ENCODE results near the gene C1QTNF6.
"Not testable (repeated sequence)": the region's sequence is repeated elsewhere in the genome, so short reads cannot be mapped to it uniquely, and the experiment has no call there.

C1QTNF6 gene

DNA sequence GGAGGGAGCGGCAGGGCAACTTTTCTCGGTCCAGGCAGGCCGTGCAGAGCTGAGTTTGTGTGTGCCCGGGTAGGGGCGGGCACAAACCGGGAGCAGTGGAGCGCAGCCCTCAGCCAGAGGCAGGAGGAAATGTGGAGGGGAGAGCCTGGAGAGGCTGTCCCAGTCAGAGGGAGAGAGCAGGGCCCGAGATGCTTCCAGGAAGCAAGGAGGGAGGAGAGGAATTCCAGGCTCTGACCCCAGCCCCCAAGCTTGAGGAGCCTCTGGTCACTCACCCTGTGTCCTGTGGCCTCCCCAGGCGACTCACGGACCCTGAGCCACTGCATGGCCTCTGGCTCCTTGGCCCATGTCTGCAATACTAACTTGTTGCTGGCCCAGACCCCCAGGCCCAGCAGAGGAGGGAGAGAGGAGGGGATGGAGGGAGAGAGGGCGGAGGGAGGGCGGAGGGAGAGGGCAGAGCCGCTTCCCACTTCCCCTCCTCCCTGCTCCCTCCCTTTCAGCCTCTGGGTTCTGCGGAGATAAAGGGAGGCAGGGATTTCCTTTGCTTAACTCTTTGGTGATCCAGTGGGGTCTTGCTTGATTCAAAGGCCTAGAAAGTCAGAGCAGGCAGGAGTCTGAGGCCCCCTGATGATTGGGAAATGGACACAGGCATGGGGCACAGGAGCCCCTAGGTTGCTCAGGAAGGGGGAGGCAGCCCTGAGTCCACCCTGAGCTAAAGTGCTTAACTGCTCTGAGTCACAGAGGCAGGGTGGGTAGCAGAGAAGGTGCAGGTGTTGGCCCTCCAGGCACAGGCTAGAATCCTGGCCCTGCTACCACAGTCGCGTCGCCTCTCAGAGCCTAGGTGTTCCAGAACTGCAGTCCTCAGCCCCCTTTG is at the start of gene C1QTNF6:
TSS of gene C1QTNF6 (minus strand) at position 357 of the 871 bp plus-strand sequence. CDS start at position 323, 34 bp downstream.
- DNase-seq (ENCODE audit: low read depth in 1 of 2, low spot score in 1 of 2), result peak in 1 of 2 experiments; percentile 47
- in situ Hi-C loops (cut with HindIII; ENCODE audit: low pct_unique_long_range_greater_than_20kb, low sequenced_read_pairs), result no loop called here
- no peak for TF ChIP-seq JUND (IDR thresholded peaks at IDR 0.05; ENCODE audit: low read depth)

DNA sequence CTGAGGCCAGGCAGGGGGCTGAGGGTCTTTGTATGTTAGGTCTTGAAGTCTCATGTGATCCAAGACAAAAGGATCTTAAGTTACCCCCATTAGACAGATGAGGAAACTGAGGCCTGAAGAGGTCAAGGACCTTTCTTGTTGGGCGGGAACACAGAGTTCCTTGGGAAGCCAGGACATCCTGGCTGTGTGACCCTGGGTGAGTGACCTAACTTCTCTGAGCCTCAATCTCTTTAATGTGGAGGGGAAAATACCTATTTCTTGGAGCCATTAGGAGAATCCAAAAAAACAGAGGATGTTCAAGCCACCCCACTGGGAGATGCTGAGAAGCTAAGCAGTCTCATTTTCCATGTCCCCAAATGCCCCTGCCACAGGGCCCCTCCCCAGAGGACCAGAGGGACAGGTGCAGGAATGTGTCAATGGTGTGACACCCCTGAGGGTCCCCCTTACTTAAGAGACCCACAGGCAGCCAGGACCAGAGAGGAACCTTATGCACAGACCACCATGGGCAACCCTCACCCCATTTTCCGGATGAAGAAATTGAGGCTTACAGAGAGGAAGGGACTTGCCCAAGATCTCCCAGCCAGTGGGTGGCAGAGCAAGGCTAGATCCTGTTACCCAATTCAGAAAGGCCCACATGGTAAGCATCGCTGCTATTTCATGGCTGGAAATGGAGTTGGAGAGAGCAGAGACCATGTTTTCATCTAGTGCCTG is 48.0 kb upstream of the C1QTNF6 start:
- in situ Hi-C loops (cut with HindIII; ENCODE audit: low pct_unique_long_range_greater_than_20kb, low sequenced_read_pairs), result no loop called here
- no peak for DNase-seq (ENCODE audit: low read depth in 1 of 2, low spot score in 1 of 2)
- no peak for TF ChIP-seq JUND (IDR thresholded peaks at IDR 0.05; ENCODE audit: low read depth)

DNA sequence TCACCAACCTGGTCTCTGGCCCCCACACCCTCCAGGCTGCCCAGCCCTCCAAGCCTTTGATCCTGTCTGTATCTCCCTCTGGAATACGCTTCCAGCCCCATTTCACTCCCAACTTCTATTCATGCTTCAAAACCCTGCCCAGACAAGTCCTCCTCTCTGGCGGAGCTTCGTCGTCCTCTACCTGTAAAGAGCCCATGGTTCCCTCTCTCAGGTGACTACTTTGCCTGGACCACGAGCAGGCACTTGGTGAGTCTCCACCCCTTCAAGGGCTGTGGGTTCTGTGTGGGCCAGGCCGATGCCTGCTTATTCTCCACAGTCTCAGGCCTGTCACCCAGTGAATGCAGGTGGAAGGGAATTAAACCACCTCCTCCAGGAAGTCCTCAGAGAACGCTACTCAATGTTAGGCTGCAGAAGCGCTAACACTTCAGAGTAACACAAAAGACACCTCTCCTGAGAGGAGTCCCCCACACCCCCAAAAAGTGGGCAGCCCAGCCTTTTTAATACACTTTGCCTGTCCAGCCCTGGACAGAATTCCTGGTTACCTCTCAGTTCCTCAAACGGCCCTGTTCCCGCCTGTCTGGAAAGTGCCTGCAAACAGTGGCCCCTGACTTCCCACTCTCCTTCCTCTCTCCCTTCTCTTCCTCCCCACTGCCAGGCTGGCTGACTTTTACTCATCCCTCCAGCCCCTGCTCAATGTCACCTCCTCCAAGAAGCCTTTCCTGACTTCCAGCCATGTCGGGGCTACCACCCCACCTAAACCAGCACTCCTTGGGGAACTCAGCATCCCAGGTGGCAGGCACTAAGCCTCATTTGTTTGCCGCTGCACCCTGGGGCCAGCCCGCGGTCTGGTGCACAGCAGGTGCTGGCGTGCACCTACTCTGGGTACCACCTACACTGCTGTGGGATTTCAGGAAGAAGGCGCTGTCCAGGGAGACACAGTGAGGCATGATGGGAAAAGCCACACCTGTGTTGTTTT is 47.0 kb upstream of the C1QTNF6 start:
- in situ Hi-C loops (cut with HindIII; ENCODE audit: low pct_unique_long_range_greater_than_20kb, low sequenced_read_pairs), result no loop called here
- DNase-seq (ENCODE audit: low read depth in 1 of 2, low spot score in 1 of 2), result no peak
- no peak for TF ChIP-seq JUND (IDR thresholded peaks at IDR 0.05; ENCODE audit: low read depth)

DNA sequence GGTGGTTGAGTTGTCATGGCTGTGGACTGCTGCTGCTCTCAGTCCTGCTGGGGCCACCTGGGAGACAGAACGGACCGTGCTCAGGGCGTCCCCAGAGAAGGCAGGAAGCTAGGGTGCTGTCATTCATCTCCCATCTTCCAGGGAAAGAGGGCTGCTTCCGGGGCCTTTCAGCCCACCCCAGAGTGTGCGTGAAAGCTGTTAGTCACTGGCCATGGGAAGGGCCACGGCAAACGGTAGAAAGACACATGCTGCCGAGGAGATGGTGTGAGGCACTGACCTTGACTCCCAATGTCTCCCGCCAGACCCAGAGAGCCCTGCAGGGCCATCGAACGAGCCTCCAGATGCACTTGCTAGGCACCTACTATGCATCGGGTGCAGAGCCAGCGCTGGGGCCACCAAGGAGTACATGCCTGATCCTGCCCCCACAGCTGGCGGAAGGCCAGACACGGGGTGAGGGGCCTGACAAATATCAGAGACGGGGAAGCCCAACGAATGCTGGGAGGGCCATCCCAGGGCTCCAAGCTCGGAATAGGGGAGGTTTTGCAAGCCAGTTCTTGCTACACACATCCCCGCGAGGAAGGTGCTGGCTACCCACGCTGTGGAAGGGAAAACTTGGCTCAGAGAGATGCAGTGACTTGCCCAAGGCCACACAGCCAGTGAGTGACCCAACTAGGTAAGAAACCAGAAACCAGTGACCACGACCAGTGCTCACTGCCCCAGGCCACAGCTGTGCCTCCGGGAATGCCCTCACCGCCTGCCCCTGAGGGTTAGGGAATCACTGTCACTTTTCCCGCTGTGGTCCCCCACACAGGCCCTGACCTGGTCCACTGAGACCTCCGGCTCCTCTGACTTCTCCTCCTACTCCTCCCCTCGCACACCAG is 45.9 kb upstream of the C1QTNF6 start:
- in situ Hi-C loops (cut with HindIII; ENCODE audit: low pct_unique_long_range_greater_than_20kb, low sequenced_read_pairs), result no loop called here

DNA sequence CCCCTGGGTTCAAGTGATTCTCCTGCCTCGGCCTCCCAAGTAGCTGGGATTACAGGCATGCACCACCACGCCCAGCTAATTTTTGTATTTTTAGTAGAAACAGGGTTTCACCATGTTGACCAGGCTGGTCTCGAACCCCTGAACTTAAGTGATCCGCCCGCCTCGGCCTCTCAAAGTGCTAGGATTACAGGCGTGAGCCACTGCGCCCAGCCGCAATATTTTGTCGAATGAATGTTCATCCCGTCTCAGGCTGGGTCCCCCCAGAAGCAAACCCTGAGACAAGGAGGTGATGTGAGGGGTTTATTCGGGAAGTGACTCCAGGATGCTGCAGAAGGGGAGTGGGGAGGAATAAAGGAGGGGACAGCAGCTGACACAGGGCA is 45.3 kb upstream of the C1QTNF6 start:
- DNase-seq (ENCODE audit: low read depth in 1 of 2, low spot score in 1 of 2); in situ Hi-C loops (cut with HindIII; ENCODE audit: low pct_unique_long_range_greater_than_20kb, low sequenced_read_pairs): not testable (repeated sequence)

More for the DNA sequence above, 45.9 kb upstream of the C1QTNF6 start:
- no peak for DNase-seq (ENCODE audit: low read depth in 1 of 2, low spot score in 1 of 2)
- no peak for TF ChIP-seq JUND (IDR thresholded peaks at IDR 0.05; ENCODE audit: low read depth)

DNA sequence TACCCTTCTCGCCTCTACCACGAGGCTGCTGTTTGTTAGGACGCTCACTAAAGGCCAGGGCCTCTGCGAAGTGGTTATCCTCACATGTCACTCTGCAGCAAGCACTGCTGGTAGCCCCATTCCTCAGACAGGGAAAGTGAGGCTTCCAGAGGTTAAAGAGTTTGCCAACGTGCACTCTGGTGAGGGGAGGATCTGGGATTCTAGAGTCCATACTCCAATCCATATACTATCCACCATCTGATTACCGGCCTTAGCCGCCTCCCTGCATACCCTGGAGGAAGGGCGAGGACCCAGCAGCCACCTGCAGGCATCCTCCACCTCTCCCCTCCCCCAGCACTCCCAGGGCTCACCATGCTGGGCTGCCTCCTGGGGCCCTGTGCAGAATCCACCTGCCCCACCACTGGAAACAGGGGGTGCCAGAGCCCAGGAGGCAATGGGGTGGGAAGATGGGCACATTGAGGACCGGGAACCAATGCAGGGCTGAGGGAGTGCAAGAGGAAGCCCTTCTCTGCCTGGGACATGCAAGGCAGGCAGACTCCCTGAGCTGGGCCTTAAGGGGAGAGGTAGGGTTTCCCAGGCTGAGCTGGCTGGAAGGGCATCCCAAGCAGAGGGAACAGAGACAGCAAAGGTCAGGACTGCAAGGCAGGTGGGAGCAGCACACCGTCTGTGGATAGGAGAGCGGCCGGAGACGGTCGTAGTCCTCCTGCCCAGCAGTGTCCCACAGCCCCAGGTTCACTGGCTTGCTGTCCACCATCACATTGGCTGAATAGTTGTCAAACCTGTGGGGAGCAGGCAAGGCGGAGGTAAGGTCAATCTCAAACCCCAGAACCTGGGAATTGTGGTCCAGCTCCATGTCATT is 44.3 kb upstream of the C1QTNF6 start:
- no peak for DNase-seq (ENCODE audit: low read depth in 1 of 2, low spot score in 1 of 2)
- TF ChIP-seq JUND (IDR thresholded peaks at IDR 0.05; ENCODE audit: low read depth), result no peak
- in situ Hi-C loops (cut with HindIII; ENCODE audit: low pct_unique_long_range_greater_than_20kb, low sequenced_read_pairs), result no loop called here

DNA sequence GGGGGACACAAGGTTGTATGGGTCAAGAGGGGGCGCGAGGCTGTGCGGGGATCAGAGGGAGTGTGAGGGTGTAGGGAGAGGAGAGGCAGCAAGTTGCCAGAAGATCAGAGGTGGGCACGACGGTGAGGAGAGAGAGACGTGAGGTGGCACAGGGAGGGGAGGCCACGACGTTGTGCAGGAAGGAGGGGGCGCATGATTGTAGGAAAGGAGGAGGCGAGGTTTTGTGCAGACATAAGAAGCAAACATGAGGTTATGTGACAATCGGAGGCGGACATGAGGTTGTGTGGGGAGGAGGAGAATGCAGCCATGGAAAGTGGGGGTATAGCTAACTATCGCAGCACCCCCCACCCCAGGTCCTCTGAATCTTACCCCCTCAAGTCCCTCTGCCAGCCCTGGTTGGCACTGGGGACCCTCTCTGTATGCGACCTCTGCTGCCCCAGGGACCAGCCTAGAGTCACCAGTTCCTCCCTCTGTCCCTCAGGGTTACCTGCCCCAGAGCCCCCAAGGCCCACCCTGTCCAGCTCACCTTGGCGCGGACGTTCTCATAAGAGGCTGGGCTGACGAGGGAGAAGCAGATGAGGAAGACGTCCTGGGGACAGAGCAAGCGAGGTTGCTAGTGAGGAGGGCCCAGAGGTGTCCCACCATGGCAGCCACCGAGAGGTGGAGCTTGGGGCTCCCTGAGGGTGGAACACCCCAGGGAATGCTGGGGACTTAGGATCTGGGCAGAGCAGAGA is 43.5 kb upstream of the C1QTNF6 start:
- in situ Hi-C loops (cut with HindIII; ENCODE audit: low pct_unique_long_range_greater_than_20kb, low sequenced_read_pairs), result no loop called here
- no peak for TF ChIP-seq JUND (IDR thresholded peaks at IDR 0.05; ENCODE audit: low read depth)
- no peak for DNase-seq (ENCODE audit: low read depth in 1 of 2, low spot score in 1 of 2)

DNA sequence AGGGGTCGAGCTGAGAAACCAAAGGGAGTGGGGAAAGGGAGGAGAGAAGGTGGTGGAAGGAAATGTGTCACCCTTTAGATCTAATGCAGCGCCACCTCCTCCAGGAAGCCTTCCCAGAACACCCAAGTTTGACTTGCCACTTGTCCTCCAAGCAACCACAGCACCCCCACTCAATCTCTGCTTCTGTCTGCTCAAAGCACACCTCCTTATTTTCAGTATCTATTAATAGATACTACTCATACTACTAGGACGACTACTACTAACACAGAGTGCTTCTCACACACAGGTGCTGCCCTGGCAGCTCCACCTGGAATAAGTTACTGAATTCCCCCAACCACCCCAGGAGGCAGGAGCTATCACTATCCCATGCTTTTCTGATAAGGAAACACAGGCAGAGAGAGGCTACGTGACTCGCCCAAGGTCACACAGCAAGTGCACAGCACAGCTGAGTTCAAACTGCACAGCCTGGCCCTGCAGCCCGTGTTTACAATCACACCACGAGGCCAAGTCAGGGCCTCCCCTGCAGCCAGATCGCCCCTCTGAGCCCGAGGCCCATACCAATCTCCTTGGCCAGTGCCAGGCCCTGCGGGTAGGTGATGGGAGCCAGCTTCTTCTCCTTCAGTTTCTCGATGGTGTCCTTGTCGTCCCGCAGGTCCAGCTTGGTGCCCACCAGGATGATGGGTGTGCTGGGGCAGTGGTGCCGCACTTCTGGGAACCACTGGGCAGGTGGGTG is 42.8 kb upstream of the C1QTNF6 start:
- TF ChIP-seq JUND (IDR thresholded peaks at IDR 0.05; ENCODE audit: low read depth), result no peak
- in situ Hi-C loops (cut with HindIII; ENCODE audit: low pct_unique_long_range_greater_than_20kb, low sequenced_read_pairs), result no loop called here
- DNase-seq (ENCODE audit: low read depth in 1 of 2, low spot score in 1 of 2), result no peak

DNA sequence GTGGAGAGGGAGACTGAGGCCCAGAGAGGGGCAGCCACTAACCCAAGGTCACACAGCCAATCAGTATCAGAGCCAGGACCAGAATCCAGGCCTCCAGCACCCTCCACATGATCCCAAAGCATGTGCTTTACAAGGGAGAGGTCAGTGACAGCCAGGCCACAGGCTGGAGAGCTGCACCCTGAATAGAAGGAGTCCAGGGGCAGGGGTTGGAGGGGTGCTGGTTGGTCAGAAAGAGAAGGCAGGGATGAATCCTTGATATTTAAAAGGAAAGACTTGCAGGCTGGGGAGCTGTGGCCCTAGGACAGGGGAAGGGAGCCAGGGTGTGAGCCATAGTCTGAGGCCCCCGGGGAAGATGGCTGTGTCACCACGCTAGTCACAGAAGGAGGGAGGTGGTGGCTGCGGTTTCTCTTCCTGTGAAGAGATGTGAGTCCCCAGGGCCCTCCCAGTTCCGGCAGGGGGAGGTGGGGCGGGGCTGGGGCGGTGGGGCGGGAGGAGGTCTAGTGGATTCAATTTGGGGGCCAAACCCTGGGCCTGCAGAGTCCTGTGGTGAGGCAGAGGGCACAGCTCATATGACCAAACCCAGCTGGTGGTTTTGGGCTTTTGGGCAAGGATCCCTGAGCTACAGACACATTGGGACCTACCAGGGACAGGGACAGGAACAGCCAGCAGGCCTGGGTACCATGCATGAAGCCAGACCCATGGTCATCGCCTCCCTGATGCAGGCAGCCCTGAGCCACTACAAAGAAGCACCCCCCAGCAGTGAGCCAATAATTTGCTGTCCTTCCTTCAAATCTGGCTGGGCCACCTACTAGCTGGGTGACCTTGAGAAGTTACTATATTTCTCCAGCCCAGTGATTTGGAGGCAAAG is 42.0 kb upstream of the C1QTNF6 start:
- DNase-seq (ENCODE audit: low read depth in 1 of 2, low spot score in 1 of 2), result no peak
- in situ Hi-C loops (cut with HindIII; ENCODE audit: low pct_unique_long_range_greater_than_20kb, low sequenced_read_pairs), result no loop called here
- no peak for TF ChIP-seq JUND (IDR thresholded peaks at IDR 0.05; ENCODE audit: low read depth)
